Left lobe of liver (tissue), 2 donors: ENCODE results near the gene ITPR1. TPM values are rescaled to one million over a fixed set of nuclear protein-coding genes. Genes with fewer than 3 reads are reported as not detected.
A peak's percentile ranks its signal among the peaks of the same experiment; 100 is the strongest.

Experiments used
- ATAC-seq: fragments of 200-7000 bp; cut with Tn5 transposase; one replicate; pipeline ENCODE4 v1.9.1; 2020; ENCODE audit warnings: mild to moderate bottlenecking, moderate library complexity
- DNase-seq: peaks from one replicate; pipeline ENCODE4 v3.0.0-alpha.2; 2020; ENCODE audit warnings: low spot score
- total RNA-seq: library from RNA; stranded (reverse); gene quantifications from one replicate; pipeline ENCODE4 v1.2.1, GENCODE V29; 2021
- donor health status: DM: no; HTN: no; CAD: no; lungs with moderate emphysema.
- donor health status: DM: no; HTN: yes; CAD: no.

Gene ITPR1
- total RNA-seq, 1 donor from 2014 or later: 8.7 TPM

DNA sequence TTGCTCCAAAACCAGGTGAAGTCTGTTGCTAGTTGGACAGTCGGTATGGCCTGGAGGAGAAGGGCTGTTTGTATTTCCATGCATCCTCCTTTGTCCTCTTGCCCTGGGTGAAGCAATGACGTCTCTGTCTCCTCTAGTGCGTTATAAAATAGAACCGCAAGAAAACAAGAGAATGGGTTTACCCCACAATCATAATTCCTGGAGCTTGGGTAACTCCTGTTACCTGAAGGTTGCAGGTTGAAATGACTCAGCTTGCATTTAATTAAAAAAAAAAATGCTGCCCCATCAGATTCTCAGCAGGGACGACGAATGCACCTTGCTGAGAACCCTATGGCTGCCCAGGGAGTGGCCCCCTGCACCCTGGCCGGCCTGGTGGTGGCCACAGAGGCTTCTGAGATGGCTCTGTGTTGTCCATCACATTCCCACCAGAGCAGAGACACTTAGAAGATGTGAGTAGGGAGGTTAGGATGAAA lies 257.9 kb downstream of the ITPR1 start:
- ATAC-seq (no peak), DNase-seq (no peak)

- peak; percentile 9 for ATAC-seq
- no peak for DNase-seq
Measured at GRCh38 chr3:4751502-4752101, 258.5 kb downstream of the ITPR1 start.

- ATAC-seq: peak; percentile 52
Measured at GRCh38 chr3:4752201-4753072, 259.3 kb downstream of the ITPR1 start.

GRCh38 chr3:4753073-4753691 lies 260.0 kb downstream of the ITPR1 start:
- ATAC-seq (no peak), DNase-seq (no peak)

More at GRCh38 chr3:4752201-4753072, 259.3 kb downstream of the ITPR1 start:
- DNase-seq: no peak

- ATAC-seq (peak; percentile 28), DNase-seq (no peak)
Measured at GRCh38 chr3:4754180-4755086, 261.3 kb downstream of the ITPR1 start.

GRCh38 chr3:4755566-4755965 lies 262.4 kb downstream of the ITPR1 start:
- DNase-seq: no peak
- ATAC-seq: no peak

DNA sequence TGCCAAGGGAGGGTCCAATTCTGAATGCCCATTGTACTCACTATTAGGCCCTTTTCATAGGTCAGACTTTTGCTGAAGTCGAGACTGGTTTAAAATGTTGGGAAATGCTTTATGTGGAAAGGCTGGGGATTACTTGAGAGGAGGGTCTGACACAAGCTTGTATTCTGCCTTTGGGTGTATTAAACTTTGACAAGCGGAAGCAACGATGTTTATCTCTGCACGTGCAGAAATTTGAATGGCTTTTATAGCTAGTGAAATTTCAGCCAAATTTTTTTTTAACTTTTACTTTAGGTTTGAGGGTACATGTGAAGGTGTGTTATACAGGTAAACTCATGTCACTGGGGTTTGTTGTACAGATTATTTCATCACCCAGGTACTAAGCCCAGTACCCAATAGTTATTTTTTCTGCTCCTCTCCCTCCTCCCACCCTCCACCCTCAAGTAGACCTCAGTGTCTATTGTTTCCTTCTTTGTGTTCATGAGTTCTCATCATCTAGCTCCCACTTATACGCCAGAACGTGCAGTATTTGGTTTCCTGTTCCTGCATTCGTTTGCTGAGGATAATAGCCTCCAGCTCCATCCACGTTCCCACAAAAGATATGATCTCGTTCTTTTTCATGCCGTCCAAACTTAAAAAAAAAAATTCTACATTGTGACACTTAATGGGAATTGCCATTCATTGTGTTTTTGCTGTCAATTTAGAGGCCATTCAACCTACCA lies 263.1 kb downstream of the ITPR1 start:
- ATAC-seq (no peak), DNase-seq (no peak)

DNA sequence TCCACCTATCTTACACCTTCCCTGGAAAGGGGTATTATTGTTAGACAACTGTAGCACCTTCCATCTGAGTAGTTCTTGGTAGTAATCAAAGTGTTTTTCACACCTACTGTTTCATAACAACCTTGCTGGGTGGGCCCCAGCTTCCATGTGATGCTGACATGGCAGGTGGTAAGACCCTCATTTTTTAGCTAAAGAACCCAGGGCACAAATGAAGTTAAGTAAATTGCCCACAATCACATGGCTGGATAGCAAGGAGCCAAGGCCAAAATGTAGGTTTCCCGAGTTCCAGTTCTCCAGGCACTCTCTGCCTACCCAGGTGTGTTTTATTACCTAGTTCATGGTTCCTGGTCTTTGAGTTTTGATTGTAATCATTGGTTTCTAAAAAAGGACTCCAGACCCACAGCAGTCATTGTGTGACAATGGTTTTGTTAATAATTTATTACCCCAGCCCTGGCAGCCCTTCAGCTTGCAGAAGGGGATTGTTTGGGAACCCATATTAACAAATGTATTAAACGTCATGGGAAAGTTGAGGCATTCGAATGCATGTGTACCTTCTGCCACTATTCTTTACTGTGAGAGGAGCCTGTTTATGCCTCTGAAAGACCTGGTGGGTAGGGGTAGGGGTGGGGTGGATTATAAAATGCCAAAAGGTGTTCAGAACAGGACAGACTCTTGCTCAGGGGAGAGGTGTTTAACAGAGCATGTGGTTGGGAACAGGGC lies 263.9 kb downstream of the ITPR1 start:
- DNase-seq (no peak), ATAC-seq (peak; percentile 62)

DNA sequence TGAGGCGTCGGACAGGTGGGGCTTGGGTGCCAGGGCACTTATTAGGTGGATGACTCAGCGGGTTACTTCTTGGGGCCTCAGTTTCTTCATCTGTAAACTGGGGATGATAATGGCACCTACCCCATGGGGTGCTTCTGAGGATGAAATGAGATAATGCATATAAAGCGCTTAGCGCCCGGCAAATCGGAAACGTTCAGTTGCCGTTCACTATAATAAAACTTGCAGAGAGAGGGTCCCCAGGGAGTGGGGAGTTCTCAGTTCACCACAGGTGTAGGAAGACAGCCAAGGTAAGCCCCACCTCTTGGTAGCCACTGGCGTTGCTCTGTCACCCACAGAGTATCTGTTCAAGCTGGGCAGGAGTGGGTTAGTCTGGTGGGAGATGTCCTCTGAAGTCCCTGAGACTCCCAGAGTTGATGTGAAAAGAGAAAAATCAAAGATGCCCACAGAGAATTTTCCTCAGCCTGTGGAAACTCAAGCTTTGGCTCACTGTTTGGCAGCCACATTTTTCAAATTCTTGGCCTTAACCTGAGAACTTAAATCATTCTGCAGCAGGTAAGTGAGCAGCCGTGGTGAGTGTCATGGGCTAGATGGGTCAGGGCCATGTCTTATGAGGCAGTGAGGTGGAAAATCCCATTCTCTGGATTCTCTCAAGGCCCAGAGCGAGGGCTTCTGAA lies 264.6 kb downstream of the ITPR1 start:
- ATAC-seq (no peak), DNase-seq (no peak)

- DNase-seq (no peak), ATAC-seq (no peak)
Measured at GRCh38 chr3:4758249-4758860, 265.2 kb downstream of the ITPR1 start.

DNA sequence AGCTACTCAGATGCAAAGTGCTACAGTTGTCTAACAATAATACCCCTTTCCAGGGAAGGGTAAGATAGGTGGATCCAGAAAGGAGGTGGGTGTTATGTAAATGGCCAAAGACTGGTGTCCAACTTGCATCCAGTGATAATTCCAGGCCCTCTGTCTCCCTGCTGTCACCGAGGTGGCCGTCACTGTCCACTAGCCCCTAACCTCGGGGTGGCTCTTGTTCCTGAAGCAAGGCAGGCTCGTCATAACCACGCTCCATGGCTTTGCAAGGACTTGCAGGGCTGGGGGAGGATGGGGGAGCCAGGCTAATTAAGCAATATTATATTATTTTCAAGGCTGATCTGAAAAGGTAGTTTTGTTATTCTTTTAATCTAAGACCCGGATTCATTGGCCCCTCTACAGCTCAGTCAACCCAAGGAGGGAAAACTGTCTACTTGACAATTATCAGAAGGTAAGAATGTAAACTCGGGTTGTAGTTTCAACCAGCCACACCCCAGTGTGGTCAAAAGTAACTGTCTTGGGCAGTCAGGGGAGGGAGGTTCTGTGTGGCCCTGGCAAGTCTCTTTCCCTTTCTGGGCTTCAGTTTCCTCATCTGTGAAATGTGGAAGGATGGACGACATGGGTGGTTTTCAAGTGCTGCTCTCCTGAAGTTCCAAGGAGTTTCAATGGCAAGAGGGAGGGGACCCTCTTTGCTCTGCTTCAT lies 266.0 kb downstream of the ITPR1 start:
- DNase-seq: no peak
- ATAC-seq: no peak

DNA sequence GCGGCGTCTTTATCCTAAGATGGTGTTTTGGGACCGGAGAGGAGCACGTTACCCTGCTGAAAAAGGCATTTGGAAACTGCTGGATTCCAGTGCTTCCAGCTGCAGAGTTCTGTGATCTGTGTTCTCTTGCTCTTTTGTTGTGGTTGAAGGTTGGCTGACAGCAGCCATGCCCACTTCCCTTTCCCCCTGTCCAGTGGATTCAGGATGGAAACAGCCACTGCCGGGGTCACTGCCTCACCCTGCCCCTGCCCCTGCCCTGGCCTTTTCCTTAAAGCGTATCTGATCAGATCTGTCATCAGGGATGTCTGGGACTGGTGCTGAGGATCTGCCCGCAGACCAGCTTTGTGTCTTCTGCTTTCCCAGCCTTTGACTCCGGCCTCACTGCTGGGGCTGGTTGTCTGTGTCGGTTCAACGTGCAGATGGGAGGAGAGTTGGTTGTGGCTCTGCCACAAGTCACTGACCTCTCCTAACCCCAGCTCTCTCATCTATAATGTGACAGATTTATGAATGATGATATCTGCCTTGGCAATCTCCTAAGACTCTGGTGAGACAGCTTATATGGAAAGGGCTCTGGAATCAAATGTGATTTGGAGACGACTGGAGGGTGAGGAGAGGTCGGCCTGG lies 266.7 kb downstream of the ITPR1 start:
- DNase-seq (no peak), ATAC-seq (no peak)

DNA sequence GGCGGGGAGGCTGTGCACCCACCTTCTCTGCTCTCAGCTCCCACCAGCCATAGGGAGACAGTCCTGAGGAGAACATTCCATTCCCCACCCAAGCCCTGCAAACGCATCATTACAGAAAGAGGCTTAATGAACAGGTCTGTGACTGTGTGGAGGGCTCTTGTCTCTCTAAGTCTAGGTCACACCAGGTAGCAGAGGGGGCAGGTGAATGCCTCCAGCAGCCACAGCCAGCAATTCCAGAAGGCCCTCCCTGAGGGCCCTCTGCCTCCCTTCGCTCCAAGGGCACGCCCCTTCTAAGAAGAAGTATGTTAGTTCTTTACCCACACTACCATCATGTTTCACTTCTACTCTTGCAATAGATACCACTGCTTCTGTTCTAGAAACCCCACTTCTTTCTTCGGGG lies 268.6 kb downstream of the ITPR1 start:
- no peak for ATAC-seq

DNA sequence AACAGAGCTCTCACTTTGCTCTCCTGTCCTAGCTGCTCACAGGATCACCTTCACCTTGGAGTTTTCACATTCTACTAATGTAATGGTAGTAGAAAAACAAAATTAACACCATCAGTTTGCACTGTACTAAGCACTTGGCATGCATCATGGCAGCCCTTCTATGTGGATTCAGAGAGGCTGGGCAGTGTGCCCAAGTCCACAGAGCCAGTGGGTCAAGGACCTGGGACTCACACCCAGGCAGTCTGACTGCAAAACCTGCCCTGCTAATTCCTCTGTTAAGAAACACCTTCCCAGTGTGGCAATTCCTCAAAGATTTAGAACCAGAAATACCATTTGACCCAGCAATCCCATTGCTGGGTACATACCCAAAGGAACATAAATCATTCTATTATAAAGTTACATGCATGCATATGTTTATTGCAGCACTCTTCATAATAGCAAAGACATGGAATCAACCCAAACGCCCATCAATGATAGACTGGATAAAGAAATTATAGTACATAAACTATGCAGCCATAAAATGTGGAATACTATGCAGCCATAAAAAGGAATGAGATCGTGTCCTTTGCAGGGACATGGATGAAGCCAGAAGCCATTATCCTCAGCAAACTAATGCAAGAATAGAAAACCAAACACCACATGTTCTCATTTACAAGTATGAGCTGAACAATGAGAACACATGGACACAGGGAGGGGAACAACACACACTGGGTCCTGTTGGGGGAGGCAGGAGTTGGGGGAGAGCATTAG lies 269.5 kb downstream of the ITPR1 start:
- ATAC-seq (peak; percentile 99), DNase-seq (peak; percentile 91)

More for the DNA sequence above, 268.6 kb downstream of the ITPR1 start:
- no peak for DNase-seq

DNA sequence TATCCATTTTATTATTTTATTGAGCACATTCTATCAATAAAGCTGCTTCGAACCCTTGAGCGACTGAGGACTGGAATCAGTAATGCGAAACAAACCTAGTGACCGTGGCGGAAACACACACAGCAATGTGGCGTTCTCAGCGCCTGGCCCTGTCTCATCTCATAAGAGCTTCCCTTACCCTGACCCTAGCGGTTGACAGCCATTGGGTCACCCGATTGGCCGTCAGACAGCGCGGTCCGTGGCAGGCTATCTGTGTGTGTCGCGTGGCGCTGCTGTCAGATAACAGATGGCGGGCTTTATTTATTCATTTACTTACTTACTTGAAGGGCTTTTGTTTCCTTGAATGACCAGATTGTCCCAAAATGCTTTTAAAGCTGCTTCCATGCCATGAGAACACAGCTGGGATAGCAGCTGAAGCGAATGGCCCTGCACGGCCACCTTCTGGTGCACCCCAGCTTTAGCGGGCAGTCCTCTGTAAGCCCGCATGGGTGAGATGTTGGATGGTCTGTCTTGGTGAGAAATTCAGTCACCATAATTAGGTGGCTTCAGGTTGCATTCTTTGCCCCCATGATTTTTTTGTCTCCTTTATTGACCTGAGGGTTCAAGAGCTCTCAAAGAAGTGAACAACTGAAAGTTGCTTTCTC lies 270.6 kb downstream of the ITPR1 start:
- DNase-seq (no peak), ATAC-seq (no peak)

GRCh38 chr3:4765212-4765611 lies 272.1 kb downstream of the ITPR1 start:
- ATAC-seq (no peak), DNase-seq (no peak)
